NCI-H146 treated with DMSO at 0.1 percent for 48 hours (cell line): ENCODE data around the gene CCS.
"Not testable (repeated sequence)": the region's sequence is repeated elsewhere in the genome, so short reads cannot be mapped to it uniquely, and the experiment has no call there.

Source experiments
- DNase-seq: peaks from one replicate; lab custom pipeline; 2025; ENCODE audit not compliant: unreplicated experiment; lab: John Stamatoyannopoulos, UW

CCS gene

DNA sequence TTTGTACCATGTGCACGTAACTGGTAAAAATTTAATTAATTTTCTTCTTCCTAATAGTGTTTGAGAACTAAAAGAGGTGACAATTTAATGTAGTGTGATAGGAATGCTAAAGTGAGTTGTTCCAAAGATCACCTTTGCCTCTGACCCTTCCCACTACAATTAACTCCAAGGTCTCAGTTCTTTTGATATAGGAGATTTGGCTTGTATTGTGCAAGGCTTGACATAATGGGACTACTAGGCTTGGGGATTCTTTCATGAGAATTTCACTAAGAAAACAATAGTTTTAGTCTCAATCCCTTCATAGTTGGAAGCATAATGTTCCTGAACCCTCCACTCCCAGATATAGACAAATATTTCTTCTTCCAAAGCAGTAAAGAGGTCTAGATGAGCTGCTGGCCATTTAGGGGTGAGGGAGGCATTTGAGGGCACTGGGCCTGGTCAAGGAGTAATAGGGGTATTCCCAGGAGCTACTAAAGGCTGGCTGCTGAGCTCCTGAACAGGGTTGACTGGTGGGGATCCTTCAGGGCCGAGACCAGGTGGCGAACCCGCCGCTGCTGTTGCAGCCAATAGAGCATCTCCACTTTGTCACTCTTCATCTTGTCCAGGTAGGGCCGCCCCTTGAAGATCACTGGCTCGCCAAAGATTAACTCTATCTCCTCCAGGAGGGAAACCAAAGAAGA, 2.8 kb upstream of the CCS start:
- DNase-seq = no peak

DNA sequence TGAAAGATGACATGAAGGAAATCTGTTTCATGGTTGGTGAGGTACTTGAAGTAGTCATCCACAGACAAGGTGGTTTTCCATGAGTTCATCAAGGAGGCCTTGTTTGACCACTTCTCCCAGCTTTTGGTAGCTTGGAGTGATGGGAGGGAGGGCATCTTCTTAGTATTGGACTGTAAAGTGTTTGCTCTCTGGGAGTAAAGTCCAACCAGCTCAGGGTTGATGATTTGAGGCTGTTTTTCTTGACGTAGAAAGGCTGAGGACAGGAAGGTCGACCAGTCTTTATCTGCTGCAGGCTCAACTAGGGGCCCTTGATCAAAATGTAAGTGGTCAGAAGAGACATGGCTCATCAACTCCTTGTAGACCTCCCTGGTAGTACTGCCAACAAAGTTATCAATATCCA, 1.8 kb upstream of the CCS start:
- no peak for DNase-seq

DNA sequence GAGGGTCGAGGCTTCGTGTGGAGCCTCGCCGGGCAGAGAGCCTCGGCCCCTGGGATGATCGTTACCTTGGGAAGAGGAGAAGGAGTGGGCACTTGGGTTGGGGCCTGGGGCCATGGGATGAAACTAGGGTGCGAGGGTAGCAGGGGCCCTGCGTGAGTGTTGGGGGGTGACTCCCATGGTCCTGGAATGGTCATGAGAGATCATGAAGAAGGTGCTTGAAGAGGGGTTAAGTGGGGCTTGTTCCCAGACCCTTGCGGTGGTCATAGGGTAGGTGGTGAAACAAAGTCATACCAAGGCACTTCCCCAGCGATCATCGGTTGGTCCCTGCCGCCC, 284 bp downstream of the CCS start:
- DNase-seq = no peak

DNA sequence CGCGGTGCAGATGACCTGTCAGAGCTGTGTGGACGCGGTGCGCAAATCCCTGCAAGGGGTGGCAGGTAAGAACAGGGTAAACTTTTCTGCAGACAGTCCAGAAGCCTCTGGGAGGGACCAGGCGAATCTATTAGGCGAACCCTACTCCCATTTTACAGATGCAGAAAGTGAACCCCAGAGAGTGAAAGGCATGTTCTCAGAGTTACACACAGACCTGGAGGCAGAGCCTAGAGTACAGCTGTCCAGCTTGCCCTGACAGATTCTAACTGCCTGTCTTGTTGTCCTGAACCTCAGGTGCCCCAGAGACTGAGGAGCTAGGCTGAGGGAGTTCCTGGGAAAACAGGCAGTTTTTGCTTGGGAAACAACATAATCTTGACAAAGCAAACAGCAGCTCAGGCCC, 665 bp downstream of the CCS start:
- no peak for DNase-seq

DNA sequence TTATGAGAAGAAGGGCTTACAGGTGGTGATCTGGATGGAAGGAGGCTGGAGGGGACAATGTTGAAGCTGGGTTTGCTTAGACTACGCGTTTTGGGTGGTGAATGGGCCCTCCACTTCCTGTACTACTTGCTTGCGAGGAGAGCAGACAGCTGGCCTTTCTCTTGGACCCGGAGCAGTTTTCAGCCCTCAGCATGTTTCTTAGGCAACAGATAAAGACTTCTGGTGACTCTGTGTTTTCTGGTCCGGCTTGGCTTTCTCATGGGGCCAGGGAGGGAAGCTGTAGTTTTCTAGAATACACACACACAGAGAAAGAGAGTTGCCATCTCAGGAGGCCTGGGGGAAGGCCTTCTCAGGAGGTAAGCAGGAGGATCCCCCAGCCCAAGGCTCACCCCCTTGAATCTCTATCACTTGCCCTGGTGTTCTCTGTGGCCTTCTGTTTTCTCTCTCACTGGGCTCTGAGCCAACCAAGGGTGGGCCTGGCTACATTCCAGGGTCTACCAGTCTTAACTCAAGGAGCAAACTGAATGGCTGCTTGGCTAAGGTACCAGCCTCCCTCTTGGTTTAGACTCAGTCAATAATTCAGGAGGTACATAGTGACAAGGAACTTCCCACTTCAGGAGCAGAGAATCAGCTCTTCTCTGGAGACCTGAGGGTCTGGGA, 2.4 kb downstream of the CCS start:
- no peak for DNase-seq

DNA sequence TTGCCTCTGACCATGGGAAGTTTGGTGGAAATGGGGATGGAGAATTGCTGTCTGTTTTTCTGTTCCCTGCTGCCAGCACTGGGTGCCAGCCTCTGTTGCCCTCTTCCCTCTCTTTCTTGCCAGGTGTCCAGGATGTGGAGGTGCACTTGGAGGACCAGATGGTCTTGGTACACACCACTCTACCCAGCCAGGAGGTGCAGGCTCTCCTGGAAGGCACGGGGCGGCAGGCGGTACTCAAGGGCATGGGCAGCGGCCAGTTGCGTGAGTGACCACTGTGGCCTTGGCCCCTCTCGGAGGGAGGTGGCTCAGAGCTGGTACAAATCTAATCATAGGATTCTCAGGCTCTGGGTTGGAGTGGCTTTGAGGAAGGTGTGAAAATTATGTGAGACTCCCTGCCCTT, 6.0 kb downstream of the CCS start:
- DNase-seq = no peak

DNA sequence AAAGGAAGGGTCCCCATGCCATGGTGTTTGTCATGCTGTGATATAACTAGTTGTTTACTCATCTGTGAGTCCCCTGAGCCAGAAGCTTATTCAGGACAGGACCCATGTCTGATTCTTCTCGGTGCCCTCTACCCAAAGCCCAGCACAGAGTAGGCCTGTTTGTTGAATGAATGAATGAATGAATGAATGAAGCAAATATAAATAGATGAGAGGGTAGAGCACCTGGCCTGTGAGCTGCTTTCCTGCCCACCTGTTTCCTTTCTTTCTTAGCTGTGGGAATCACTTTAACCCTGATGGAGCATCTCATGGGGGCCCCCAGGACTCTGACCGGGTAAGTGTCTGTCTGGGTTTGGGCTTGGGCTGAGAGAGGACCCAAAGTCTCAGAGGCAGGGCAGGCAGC, 7.2 kb downstream of the CCS start:
- no peak for DNase-seq

DNA sequence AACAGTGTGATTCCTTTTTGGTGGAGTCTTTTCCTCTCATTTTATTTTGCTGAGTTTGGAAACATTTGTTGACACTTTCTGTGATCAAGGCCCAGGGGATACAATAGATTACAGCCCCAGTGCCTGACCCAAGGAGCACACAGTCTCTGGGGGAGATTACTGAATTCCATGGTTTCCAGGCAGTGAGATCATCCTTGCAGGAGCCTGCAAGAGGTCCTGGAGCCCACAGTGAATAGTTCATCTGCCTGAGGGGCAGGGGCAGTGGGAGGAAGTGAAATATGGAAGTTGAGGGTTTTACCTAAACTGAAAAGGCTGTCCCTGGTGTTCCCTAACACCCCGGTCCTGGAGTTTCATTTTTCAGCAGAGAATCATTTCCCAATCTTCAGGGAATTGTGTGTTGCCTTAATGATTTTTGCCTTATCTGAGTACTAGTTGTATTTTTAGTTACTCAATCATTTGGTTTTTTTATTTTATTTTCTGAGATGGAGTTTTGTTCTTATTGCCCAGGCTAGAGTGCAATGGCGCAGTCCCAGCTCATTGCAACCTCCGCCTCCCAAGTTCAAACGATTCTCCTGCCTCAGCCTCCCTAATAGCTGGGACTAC, 7.7 kb downstream of the CCS start:
- DNase-seq = no peak

DNA sequence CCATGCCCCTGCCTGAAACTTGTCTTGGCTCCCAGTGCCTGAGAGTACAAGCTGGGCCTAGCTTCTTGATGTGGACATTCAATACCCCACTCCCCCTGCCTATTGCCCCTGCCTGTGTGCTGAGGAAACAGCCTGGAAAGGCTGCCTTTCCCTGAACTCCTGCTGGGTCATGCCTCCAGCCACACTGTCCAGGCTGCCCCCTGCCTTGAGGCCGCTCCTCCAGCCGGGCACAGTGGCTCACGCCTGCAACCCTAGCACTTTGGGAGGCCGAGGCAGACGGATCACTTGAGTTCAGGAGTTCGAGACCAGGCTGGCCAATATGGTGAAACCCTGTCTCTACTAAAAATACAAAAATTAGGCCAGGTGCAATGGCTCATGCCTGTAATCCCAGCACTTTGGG, 10.1 kb downstream of the CCS start:
- DNase-seq = no peak

DNA sequence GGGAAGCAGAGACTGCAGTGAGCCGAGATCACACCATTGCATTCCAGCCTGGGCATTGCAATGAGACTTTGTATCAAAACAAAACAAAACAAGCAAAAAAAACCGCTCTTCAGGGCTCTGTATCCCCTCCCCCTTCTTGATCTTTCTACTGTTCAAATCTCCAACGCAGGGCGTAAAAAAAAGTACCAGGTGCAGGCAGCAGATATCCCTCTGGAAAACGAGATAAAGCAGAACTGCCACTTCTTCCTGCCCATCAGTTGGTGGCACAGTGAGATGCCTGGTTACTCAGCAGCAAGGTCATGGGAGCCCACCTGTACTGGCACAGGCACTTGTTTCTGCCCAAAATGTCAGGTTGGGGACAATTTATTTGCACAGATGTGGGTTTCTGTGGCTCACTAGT, 11.2 kb downstream of the CCS start:
- DNase-seq = no peak

DNA sequence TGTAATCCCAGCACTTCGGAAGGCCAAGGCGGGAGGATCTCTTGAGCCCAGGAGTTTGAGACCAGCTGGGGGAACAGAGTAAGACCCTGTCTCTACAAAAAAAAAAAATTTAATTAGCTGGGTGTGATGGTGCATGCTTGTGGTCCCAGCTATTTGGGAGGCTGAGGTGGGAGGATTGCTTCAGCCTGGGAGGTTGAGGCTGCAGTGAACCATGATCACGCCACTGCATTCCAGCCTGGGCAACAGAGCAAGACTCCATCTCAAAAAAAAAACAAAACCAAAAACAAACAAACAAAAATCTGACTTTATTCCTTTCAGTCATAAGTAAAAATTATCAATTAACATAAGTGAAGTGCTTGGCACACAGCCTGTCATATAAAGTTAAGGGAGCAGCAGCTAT, 13.6 kb downstream of the CCS start:
- not testable (repeated sequence) for DNase-seq

DNA sequence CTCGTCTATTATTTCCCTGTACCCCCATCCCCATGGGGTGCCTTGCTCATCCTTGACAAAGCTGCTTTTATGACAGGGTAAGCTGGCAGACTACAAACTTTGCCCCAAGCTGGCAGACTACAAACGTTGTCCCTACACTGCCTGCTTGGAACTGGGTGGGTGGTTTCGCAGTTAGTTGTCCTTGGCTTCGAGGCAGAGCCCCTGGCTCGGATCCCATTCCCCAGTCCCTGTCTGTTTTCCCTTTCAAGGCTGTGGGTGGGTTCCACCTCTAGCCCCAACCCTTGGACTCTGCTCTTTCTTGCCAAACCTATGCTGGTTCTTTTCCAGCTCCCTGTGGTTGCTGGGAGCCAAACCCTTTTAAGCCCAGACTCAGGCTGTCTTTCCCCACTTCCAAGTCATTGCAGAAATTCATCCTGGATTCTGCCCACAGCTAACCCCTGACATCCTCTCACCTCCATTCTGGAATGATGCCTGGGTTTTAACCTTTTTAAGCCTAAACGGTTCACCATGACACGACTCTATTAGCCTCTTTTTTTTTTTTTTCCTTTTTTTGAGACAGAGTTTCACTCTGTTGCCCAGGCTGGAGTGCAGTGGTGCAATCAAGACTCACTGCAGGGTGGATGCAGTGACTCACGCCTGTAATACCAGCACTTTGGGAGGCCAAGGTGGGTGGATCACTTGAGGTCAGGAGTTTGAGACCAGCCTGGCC, 14.3 kb downstream of the CCS start:
- DNase-seq = no peak

DNA sequence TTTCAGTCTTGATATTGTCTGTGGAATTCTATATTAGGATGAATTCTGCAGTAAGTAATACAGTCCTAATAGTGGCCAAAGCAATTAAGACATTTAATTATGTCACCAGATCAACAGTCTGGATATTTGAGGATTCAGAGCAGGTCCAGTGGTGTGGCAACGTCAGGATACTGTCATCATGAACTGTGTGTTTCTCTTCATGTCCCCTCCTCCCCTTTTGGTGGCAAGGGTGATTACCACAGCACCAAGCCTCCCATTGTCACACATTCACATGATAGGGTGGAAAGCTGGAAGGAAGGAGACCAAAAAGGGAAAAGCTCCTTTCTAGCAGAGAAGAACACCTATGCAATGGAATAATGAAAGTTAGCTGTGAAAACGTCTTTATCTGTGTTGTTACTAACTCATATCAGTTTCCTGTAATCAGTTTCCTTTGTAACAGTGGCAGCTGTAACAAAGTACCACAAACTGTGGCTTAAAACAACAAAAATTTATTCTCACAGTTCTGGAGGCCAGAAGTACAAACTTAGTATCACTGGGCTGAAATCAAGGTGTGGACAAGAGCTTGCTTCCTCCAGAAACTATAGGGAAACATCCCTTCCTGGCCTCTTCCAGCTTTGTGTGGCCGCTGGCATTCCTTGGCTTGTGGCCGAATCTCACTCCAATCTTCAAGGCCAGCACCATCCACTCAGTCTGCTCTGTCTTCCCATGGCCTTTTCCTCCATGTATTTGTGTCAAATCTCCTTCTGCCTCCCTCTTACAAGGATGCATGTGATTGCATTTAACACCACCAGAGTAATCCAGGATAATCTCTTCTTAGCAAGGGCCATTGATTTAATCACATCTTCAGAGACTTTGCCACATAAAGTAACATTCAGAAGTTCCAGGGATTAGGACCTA, 17.0 kb downstream of the CCS start:
- no peak for DNase-seq

DNA sequence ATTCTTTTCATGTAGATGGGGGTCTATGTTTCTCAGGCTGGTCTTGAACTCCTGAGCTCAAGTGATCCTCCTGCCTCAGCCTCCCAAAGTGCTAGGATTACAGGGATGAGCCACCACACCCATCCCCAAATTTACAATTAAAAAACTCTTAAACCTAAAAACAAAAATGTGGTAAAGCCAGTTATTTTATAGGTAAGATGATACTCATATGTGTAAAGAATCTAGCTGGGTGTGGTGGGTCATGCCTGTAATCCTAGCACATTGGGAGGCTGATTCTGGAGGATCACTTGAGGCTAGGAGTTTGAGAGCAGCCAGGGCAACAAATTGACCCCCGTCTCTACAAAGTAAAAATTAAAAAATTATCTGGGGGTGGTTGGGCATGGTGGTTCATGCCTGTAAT, 19.5 kb downstream of the CCS start:
- DNase-seq = no peak

DNA sequence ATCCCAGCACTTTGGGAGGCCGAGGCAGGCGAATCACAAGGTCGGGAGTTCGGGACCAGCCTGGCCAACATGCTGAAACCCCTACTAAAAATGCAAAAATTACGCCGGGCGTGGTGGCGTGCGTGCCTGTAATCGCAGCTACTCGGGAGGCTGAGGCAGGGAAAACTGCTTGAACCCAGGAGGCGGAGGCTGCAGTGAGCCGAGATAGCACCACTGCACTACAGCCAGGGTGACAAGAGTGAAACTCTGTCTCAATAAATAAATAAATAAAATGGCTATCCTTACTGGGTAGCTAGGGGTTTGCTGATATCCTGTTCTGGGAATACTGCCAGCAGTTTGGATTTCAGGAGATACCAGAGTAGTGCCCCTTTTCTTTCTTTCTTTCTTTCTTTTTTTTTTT, 21.1 kb downstream of the CCS start:
- DNase-seq = no peak

DNA sequence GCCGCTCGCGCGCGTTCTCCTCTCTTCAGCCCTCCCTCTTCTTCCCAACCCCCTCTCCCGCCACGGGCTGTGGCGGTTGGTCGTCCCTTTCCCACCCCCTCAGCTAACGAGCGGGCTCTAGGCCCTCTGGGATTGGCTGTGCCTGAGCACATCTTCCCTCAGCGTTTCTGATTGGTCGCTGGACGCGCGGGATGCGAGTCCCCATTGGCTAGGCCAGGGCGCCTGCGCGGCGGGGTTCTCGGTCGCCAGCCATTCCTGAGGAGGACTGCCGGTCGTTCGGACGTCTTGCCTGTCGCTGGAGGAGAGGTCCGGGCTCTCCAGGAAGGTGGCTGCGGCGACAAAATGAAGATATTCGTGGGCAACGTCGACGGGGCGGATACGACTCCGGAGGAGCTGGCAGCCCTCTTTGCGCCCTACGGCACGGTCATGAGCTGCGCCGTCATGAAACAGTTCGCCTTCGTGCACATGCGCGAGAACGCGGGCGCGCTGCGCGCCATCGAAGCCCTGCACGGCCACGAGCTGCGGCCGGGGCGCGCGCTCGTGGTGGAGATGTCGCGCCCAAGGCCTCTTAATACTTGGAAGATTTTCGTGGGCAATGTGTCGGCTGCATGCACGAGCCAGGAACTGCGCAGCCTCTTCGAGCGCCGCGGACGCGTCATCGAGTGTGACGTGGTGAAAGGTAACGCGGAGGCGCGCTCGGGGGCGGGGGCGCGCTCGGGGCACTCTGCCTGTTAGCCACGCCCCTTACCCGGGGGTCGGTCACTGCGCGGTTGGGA, 23.6 kb downstream of the CCS start, which contains the start of gene RBM14:
TSS of gene RBM14 (plus strand) at position 252 of the 776 bp plus-strand sequence. CDS start at position 343, 91 bp downstream.
- DNase-seq = peak; percentile 98

DNA sequence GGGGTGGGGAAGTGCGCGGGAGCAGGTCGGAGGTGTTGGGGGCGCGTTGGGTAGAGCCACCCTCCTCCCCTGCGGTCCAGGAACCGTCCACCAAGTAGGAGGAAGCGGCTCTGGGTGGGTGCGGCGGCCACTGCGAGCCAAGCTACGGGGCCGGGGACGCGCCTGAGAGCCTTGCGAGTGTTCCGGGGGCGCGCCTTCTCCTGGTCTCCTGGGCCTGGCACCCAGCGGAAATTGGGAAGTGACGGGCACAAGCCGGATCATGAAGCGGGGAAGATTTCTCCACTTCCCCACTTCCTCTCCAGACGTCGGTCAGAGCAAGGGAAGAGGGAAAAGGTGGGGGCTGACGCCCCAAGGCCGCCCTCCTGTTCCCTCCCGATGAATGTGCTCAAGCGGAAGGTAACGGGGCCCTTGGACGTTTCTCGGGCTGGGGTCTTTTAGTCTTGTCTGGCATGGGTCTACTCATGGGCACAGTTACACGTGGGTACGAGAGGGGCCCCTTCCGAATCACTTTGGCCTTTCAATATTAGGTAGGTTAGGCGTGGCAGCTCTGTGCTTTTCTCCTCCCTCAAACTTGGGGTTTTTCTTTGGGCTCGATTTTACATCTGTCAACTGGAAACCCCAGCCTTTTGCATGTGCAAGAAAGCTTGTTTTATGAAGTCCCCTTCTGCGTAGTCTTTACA, 24.3 kb downstream of the CCS start:
- DNase-seq = no peak

DNA sequence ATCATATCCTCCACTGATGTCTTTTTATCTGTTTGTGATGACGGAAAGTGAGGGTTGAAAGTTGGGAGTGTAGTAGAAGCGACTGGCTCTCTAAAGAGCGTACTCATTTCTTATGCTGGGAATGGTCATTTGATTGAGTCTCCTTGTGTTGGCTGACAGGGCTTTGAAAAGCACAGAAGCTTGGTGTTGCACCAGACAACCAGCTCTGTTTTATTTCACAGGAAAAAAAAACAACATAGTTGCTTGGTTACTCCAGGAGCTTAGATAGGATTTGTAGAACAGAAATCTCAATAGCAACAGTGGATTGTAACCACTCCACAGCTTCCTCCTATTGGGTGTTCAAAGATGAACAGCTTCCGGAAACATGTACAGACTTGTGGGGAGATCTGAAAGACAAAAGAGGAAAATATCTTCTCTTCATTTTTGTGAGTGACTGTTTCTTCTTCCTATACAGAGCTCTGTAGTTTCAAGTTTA, 26.1 kb downstream of the CCS start:
- DNase-seq = no peak

DNA sequence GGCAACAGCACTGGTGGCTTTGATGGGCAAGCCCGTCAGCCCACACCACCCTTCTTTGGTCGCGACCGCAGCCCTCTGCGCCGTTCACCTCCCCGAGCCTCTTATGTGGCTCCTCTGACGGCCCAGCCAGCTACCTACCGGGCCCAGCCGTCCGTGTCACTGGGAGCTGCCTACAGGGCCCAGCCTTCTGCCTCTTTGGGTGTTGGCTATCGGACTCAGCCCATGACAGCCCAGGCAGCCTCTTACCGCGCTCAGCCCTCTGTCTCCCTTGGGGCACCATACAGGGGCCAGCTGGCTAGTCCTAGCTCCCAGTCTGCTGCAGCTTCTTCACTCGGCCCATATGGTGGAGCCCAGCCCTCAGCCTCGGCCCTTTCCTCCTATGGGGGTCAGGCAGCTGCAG, 31.5 kb downstream of the CCS start:
- DNase-seq = no peak
